Frontal cortex (tissue), 4 donors: ENCODE measurements around the gene ANKRD44. TPM values are rescaled to one million over a fixed set of nuclear protein-coding genes. Genes with fewer than 3 reads are reported as not detected.
"Not testable (repeated sequence)": the region's sequence is repeated elsewhere in the genome, so short reads cannot be mapped to it uniquely, and the experiment has no call there.

Source experiments
- DNase-seq, 2 donors: peaks; one replicate each; pipeline ENCODE4 v3.0.0; 2012; ENCODE audit warnings: low spot score in 2 of 2
- FAIRE-seq: peaks from 2 replicates; lab custom pipeline; 2012; peaks lifted over from hg19 to GRCh38; lab: Jason Lieb, UNC
- total RNA-seq: library from RNA; depleted of rRNA; stranded (reverse); fragments of >200 nt; gene quantifications from one replicate; pipeline ENCODE4 v1.2.3, GENCODE V29; 2014
- donor health status: control.
- donor health status: control.
- donor health status: control.

The ANKRD44 gene
- total RNA-seq, 1 donor from 2014 or later, result 101 TPM

DNA sequence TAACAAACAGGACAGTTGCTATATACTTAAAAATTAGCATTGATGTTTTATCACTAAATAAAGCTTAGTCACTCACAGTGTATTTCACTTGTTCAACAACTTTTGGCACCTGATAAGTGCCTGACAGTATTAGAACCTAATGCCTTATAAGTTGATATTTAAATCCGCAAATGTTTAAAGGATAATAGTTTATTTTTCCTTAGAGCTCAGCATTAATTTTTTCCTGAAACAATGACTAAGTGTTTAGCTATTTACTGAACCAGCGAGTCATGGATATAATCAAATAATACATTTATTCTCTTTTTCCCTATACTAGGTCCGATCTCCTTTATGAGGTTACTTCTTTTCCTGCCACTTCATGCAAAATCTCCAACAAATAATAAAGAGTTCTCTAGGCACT lies 238.0 kb downstream of the ANKRD44 start:
- DNase-seq (no peak), FAIRE-seq (no peak)

DNA sequence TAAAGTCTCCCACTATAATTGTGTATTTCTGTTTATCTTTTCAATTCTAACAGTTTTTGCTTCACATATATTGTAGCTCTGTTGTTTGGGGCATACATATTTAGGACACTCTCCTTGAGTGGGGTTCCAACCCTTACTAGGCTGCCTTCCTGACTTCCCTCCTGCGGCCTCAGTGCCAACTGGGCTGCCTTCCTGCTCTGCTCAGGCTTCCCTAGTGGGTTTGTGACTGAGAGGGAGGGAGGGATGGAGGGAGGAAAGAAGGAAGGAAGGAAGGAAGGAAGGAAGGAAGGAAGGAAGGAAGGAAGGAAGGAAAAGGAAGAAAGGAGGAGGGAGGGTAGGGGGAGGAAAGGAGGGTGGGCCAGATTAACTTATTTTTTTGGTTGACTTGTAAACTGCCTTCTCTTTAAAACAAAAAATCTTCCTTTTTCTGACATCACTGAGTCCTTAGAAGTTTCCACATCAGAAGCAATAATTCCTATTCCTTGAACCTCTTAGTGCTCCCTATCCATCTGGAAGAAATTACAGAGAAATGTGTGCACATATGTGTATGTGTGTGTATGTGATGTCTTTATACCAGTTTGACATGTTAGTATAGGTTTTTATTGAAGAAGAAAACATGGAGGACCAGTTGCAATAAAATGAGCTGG lies 238.7 kb downstream of the ANKRD44 start:
- no peak for DNase-seq
- no peak for FAIRE-seq

DNA sequence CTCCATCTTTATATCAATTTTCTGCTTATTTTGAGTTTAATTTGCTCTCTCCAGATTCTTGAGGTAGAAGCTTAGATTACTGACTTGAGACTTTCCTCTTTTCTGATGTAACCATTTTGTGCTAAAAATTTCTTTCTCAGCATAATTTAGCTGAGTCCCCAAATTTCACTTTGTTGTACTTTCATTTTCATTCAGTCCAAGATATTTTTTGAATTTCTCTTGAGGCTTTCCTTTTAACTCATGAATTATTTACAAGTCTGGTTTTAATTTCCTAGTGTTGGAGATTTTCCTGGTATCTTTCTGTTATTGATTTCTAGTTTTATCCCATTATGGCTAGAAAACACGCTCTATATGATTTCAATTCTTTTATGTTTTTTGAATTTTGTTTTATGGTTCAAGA lies 239.4 kb downstream of the ANKRD44 start:
- FAIRE-seq (no peak), DNase-seq (no peak)

DNA sequence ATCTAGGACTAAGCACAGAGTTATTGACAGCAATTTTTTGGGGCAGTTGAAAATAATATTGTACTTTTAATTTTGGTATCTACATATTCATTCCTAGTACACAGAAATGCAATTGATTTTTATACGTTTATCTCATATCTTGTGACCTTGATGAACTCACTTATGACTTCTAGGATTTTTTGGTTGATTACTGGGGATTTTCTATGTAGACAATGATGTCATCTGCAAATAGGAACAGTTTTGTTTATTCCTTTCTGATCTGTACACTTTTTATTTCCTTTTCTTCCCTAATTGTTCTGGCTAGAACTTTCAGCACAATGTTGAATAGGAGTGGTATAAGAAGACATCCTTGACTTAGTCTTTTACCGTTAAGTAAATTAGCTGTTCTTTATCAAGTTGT lies 240.6 kb downstream of the ANKRD44 start:
- FAIRE-seq, result no peak

DNA sequence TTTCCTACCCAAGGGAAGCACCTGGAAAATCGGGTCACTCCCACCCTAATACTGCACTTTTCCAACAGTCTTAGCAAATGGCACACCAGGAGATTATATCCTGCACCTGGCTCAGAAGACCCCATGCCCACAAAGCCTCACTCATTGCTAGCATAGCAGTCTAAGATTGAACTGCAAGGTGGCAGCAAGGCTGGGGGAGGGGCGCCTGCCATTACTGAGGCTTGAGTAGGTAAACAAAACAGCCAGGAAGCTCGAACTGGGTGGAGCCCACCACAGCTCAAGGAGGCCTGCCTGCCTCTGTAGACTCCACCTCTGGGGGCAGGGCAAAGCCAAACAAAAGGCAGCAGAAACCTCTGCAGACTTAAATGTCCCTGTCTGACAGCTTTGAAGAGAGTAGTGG lies 248.0 kb downstream of the ANKRD44 start:
- DNase-seq, FAIRE-seq: not testable (repeated sequence)

More for the DNA sequence above, 240.6 kb downstream of the ANKRD44 start:
- no peak for DNase-seq

DNA sequence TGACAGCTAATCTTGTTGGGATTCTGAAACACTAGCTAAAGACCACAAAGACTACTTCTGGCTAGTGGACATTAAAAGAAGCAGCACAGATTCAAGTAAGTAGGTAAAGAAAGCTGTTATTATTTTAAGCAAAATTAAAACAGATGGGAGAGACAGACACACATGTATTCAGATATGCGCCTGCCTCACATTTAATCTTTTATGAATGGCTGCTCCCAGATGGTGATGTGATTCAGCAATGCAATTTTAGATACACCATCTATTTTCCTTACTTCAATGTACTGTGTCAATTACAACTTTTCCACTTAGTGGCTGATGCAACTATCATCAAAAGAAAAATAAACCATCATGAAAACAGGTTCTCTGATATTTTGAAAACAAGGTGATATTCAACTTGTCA lies 251.1 kb downstream of the ANKRD44 start:
- FAIRE-seq, result no peak
- DNase-seq, result no peak

DNA sequence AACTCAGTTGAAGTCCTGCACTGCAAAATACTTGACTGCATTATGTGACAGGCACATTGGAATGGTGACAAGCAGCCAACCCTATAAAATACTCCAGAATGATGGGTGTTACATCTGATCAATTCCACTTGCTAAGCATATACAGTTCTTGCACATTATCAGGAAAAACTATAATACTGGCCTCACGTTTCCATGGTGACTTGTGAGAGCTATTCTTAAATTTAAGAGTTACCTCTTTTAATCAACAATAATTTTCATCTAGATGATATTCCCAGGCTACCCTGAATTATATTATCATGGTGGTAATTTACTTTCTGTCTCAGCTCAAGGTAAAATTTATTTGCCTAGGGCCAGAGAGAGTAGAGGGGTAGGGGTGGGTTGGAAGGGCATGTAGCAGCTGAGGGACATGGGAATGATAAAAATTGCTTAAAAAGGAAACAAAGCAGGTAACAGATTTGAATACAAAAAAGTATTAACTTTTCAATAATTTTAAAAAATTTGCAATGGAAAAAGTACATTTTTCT lies 251.7 kb downstream of the ANKRD44 start:
- FAIRE-seq (no peak), DNase-seq (no peak)

DNA sequence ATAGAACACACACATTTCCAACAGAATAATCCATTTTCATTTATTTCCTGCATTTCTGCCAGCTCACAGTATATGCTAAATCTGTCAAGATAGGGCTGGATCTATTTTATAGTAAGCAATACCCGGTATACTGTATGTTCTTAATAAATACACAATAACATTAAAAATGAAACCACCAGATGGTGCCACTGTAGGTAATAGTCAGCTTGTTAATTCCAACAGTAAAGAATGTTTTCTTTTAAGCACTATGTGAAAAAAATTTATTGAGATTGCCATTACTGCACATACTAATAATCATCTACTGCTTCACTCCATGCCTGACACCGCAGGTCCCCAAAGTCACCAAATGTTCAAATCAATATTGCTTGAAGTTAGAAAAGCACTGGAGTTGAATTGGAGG lies 252.6 kb downstream of the ANKRD44 start:
- no peak for DNase-seq
- FAIRE-seq, result no peak

DNA sequence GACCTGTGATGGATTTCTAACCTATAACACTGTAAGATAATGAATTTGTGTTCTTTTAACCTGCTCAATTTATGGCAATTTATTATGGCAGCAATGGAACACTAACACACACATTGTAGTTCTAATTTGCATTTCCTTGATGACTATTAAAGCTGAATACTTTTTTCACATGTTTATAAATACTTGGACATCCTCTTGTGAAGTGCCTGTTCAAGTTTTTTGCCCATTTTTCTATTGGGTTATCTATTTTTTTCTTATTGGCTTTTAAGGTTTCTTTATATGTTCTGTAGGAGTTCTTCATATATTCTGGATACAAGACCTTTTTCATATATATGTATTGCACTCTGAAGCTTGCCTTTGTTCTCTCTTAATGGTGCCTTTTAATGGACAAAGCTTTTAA lies 255.5 kb downstream of the ANKRD44 start:
- DNase-seq (no peak), FAIRE-seq (no peak)

DNA sequence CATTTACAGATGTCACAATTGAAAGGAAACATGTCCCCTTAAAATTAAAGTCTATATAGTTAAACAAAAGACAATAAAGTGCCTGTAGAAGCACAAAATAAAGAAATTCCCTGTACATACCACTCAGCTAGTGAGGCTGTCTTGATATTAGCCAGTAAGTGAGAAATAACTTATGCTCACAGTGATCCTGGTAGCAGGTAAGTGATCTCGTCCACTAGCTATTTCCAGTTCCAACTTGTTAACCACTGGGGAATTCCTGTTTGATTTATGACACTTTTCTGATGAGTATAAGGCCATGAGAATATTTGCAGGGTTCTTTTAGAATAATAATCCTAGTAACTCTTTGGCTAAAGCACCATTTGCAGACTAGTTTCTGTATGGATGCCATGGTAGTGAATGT lies 256.1 kb downstream of the ANKRD44 start:
- no peak for DNase-seq
- FAIRE-seq, result no peak

DNA sequence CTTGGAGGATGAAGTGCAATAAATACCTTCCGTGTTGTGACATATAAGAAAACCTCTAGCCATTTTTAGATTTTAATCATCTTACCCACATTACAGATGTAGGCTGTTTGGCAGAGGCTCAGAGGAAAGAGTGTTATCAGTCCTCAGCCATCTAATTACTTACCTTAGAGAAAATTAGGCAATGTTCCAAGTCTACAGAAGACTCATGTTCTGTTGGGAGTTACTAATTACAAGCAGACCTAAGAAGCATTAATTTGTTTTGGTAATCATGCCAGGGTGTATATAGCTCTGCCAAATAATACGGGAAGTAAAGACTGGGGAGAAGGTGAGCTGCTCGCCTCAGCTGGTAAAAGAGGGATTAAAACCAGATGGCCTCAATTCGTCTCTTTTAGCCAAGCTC lies 258.2 kb downstream of the ANKRD44 start:
- DNase-seq (no peak), FAIRE-seq (no peak)

DNA sequence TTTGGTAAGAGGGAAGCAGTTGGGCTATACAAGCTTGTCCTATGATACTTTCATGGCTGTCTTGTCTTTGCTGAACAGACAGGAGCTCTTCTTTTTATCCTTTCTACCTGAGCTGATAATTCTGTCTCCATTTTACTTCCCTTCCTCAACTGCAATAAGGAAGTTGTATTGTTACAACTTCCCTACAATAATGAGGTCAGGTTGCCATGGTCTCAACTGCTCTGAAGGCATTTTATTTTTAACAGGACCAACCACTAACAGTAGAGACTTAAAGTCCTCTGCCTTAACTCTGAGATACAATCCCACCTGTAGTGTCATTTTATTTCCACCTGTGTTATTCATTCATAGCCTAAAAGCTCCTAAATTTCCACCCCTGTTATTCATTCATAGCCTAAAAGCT lies 265.5 kb downstream of the ANKRD44 start:
- FAIRE-seq (no peak), DNase-seq (no peak)

DNA sequence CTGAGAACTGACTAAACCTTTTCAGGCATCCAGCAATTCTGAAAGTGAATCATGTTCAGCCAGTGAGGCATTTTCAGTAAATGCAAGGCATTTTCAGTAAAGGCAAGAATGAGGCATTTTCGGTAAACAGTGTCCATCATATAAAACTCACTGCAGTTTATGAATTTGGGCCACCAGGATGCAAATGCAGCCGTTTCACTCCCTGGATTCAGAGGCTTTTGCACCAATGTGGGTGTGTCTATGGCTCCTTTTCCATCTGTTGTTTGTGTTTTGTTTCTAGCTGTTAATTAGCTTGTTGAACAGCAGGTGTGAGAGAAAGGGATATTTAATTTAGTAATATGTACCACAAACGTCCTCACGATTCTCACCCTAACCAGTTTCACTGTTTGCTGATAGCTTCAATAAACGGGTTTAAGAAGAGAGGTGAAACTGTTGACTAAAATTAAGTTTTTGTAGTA lies 267.8 kb downstream of the ANKRD44 start:
- no peak for DNase-seq
- no peak for FAIRE-seq

DNA sequence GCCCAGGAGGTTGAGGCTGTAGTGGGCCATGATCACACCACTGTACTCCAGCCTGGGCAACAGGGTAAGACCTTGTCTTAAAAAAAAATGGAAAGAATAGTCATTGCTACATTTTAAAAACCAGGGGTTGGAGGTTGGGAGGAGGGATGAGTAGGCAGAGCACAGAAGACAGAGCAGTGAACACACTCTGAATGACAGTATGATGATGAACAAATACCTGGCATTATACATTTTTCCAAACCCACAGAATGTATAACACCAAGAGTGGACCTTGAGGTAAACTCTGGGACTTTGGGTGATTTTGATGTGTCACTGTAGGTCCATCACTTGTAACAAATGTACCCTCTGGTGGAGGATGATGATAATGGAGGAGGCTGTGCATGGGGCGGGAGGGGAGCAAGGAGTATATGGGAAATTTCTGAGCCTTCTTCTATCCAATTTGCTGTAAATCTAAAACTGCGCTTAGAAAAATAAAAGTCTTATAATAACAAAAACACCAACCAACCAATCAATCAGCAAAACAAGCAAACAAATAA lies 272.6 kb downstream of the ANKRD44 start:
- FAIRE-seq (no peak), DNase-seq (no peak)

DNA sequence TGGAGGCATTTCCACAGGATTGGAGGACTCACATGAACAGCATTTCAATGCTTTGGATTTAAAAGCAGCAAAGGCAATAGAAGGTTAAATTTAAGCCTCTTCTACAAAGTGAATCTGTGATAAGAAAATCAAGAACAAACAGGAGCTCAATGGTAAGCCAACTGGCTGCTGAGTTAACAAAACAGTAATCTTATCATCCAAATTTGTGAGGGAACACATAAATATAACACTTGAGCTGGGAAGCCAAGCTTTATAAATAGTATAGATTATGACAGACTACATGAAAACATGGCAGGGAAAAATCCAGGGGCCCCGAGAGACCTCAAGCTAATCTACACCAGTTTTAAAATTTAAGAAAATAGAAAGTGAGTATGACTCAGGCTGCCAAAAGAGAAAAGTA lies 275.6 kb downstream of the ANKRD44 start:
- FAIRE-seq (no peak), DNase-seq (no peak)

DNA sequence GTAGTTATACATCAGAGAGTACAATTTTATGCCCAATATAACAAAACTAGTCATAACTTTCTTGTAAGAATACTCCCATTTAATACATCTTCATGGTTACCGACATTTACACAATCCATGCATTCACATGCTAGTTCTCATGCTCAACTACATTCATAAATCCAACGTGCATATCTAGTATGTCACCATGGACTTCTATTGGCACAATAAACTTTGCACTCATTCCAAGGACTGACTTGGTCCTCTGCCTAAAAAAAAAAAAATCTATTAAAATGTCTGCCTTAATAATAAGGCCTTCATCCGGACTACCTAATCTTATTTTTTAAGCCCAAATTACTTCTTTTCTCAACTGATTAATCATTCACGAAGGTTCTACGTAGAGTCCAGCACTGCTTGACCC lies 276.3 kb downstream of the ANKRD44 start:
- no peak for DNase-seq
- no peak for FAIRE-seq

DNA sequence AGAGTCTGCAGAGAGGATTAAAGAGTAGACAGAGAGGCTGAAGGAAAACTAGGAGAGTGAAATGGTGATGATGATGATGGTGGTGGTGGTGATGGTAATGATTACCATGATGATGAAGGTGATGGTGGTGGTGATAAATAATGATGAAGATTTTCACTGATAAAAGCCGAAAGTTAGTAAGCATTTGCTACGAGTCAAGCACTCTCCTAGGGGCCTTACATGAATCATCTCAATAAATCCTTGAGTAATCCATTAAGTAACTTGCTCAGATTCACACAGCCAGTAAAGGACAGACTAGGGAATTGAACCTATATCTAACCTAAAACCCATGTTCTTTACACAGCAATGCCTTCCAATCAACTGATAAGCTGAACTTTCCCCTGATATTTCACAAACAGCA lies 277.4 kb downstream of the ANKRD44 start:
- FAIRE-seq (no peak), DNase-seq (no peak)

DNA sequence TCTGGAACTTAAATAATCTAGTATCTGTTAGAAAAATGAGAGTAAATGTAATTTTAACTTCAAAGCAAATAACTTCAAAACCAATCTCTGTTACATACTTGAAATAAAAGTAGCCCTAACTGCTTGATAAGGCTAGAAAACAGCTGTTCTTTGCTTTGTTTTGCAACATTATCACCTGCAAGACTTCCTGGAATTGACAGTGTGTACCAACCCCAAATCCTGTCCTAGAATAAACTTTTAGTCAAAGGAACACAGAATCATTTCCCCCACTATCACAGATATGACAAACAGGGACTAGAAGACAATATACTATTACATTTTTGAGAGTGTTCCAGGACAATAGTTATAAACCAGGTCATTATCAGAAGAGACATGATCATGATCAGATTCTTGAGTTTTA lies 278.8 kb downstream of the ANKRD44 start:
- no peak for DNase-seq
- no peak for FAIRE-seq

DNA sequence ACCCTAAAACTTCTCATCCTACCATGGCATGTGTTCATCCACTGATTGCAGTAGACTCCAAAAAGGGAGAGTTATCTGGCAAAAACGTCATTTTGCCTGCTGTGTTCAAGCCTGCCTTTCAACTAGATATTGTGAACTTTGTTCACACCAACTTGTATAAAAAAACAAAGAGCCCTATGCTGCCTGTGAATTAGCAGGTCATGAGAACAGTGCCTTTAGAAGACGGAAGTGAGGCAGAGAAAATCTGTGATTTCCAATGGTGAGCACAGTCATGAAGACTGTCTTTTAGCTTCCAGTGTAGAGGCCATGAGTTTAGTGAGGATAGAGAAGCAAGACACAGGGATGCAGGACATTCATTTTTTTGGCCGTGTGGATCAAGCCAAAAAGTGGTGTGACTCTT lies 280.5 kb downstream of the ANKRD44 start:
- no peak for DNase-seq
- no peak for FAIRE-seq

DNA sequence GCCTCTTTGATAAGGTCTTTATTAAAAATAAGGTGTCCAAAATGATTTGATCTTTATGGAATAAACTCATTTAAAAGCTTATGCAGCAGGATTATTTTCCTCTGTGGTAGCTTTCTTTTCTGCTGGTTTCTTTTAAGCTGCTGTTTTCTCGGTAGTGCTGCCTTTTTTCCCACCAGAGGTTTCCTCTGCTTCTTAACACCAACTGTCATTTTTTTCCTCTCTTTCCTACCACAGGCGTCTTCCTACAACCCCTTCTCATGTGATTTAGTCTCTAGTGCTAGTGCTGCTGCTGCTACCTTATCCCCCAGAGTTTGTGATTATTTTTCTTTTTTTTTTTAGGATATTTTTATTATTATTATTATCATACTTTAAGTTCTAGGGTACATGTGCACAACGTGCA lies 281.9 kb downstream of the ANKRD44 start:
- FAIRE-seq (no peak), DNase-seq (no peak)

DNA sequence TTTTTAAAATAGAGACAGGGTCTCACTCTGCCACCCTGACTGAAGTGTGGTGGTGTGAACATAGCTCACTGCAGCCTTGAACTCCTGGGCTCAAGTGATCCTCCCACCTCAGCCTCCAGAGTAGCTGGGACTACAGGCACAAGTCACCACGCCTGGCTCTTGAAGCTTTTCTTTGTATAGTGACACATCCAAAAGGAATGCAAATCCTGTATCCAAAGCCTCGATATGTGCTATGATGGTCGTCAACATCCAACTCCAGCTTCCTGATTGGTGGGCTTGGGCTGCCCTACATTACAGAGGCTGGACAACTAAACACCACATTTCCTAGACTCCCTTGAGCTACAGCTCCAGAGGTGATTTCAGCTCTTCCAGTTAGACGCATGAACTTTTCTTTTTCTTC lies 282.4 kb downstream of the ANKRD44 start:
- DNase-seq (no peak), FAIRE-seq (no peak)

DNA sequence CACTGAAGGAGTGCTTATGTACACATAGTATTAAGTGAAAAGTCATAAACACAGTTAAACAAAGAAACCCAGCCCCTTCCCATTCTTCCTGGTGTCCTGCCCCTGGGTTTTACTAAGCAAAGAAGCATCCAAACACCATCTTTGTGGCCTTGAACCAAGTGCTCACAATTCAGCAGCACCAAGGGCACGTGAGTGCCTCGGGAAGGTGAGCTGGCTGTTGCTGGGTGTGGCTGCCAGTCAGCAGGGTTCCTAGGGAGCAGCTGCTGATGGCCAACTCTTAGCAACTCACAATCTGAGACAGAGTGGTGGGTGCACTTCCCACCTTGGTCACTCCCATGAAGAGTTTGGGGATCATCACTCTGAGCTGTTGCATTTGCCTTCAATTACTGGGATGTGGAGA lies 286.4 kb downstream of the ANKRD44 start:
- DNase-seq (no peak), FAIRE-seq (no peak)
